MCF 10A (cell line): Measurements from ENCODE around the gene MEGF8. TPM values are rescaled to one million over a fixed set of nuclear protein-coding genes. Genes with fewer than 3 reads are reported as not detected.

ENCODE experiments used
- BruUV-seq: library from RNA; stranded (reverse); fragments of 400-500 nt; replicated peaks from 2 replicates; lab custom pipeline; 2021; lab: Mats Ljungman, UMichigan
- CTCF ChIA-PET: fragments of 300-600 bp; sonication (Branson Sonifier 250); formaldehyde crosslinking; extraction: SDS; loops from one replicate; lab custom pipeline; 2021; ENCODE audit warnings: antibody characterized with exemption, inconsistent platforms; lab: Yijun Ruan, JAX
- POLR2A ChIA-PET: fragments of 300-600, 350-650 bp; sonication (Branson Sonifier 250); formaldehyde crosslinking; extraction: SDS; loops from one replicate; lab custom pipeline; 2020; ENCODE audit warnings: antibody characterized with exemption, inconsistent platforms; lab: Yijun Ruan, JAX
- DNase-seq: peaks from one replicate; pipeline ENCODE4 v3.0.0-alpha.2; 2018; ENCODE audit not compliant: unreplicated experiment
- H3K27ac Mint-ChIP-seq: one replicate; pipeline ENCODE4 v1.8.0; 2022; ENCODE audit warnings: mild to moderate bottlenecking, low read depth, mixed read lengths; ENCODE audit not compliant: unreplicated experiment
- H3K27me3 Mint-ChIP-seq: one replicate; pipeline ENCODE4 v1.8.0; 2022; ENCODE audit warnings: mixed read lengths; ENCODE audit not compliant: insufficient read depth, unreplicated experiment
- H3K36me3 Mint-ChIP-seq: one replicate; pipeline ENCODE4 v1.8.0; 2022; ENCODE audit warnings: mild to moderate bottlenecking, moderate library complexity, mixed read lengths; ENCODE audit not compliant: insufficient read depth, unreplicated experiment
- H3K4me1 Mint-ChIP-seq: one replicate; pipeline ENCODE4 v1.8.0; 2022; ENCODE audit warnings: mixed read lengths; ENCODE audit not compliant: insufficient read depth, unreplicated experiment
- H3K4me3 Mint-ChIP-seq: one replicate; pipeline ENCODE4 v1.8.0; 2022; ENCODE audit warnings: mild to moderate bottlenecking, moderate library complexity, mixed read lengths; ENCODE audit not compliant: unreplicated experiment
- H3K9me3 Mint-ChIP-seq: one replicate; pipeline ENCODE4 v1.8.0; 2022; ENCODE audit warnings: mixed read lengths; ENCODE audit not compliant: unreplicated experiment
- intact Hi-C: fragments of 100-400 bp; cut with micrococcal nuclease; formaldehyde crosslinking; loops from 2 replicates; pipeline ENCODE4 v1.14.1; 2022
- total RNA-seq: library from RNA; stranded (reverse); gene quantifications from 2 replicates; pipeline ENCODE4 v1.2.3, GENCODE V29; 2022
- TF ChIP-seq, protein P1 (sequence below): fragments of 200-600 bp; IDR thresholded peaks from one replicate; pipeline ENCODE4 v1.8.0; 2022; ENCODE audit warnings: antibody characterized with exemption, mild to moderate bottlenecking; ENCODE audit not compliant: unreplicated experiment

MEGF8 gene
- total RNA-seq, 1 experiment from 2014 or later = 13.0 TPM

DNA sequence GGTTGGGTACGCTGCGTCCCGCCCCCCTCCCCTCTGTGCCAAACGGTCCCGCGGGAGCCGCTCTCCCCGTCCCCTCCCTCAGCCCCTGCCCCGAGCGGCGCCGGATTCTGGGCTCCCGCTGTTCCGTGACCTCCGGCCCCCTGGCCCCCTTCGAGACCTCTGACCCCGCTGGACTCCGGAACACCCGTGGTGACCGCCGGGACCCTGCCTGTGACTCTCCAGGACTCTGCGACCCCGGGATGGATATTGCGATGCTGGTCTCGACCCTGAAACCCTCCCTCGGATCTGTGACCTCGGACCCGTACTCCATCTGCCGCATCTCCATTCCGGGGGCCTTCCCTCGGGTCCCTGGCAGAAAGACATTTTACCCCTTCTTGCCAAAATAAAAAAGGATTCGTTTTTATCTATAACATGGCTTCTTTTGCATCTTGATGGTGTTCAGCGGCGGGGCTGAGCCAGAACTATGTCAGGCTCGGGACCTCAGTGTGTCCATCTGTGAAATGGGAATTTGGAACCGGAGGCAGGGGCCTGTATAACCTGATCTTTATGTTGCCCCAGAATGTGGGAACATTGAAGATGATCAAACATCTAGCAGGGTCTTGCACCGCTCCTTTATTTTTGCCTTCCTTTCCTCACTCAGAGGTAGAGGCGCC, 654 bp upstream of the MEGF8 start:
- CTCF ChIA-PET = no interaction called here
- TF ChIP-seq, protein P1, sequence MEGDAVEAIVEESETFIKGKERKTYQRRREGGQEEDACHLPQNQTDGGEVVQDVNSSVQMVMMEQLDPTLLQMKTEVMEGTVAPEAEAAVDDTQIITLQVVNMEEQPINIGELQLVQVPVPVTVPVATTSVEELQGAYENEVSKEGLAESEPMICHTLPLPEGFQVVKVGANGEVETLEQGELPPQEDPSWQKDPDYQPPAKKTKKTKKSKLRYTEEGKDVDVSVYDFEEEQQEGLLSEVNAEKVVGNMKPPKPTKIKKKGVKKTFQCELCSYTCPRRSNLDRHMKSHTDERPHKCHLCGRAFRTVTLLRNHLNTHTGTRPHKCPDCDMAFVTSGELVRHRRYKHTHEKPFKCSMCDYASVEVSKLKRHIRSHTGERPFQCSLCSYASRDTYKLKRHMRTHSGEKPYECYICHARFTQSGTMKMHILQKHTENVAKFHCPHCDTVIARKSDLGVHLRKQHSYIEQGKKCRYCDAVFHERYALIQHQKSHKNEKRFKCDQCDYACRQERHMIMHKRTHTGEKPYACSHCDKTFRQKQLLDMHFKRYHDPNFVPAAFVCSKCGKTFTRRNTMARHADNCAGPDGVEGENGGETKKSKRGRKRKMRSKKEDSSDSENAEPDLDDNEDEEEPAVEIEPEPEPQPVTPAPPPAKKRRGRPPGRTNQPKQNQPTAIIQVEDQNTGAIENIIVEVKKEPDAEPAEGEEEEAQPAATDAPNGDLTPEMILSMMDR = peak; percentile 76
- BruUV-seq = no TSS peak

DNA sequence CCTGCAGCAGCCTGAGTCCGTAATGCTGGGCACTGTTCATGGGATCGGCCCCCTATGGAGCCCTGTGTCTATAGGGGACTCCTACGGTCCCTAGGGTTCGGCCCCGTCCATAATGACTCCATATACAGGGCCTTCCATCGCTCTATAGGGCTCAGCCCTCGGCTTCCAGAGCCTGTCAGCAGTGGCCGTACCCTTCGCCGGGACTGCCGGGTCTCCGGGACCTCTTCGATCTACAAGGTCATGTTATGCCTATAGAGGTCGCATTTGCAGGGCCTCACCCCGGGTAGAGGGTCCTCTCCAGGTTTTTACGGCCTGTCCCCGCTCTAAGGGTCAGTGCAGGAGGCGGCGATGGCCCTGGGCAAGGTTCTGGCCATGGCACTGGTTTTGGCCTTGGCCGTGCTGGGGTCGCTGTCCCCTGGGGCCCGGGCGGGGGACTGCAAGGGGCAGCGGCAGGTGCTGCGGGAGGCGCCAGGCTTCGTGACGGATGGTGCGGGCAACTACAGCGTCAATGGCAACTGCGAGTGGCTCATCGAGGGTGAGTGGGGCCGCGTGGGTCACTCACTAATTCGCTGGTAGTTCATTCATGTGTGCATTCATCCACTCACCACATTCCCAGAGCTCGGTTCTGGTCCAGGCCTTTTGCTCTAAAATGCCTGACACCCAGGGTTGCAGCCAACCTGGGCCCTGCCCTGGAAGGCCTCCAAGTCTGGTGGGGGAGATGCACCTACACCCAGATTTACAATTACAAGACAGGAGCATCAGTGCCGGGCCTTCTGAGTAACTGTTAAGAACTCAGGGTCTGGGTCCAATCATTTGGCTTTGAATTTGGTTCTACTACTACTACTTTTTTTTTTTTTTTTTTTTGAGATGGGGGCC, 699 bp downstream of the MEGF8 start:
- Mint-ChIP-seq H3K4me1 (peaks cover 14% of the 10 kb centered on the region), H3K27me3 (no peaks in the 10 kb centered on the region), H3K9me3 (no peaks in the 10 kb centered on the region), H3K36me3 (no peaks in the 10 kb centered on the region), H3K27ac (peak overlapping the region; percentile 73), H3K4me3 (peak overlapping the region; percentile 87)
- no peak for DNase-seq
- ChIA-PET CTCF (interaction anchor here (0.6 to 1.5 kb wide), 3 partner anchors 75 to 228 kb away, joined by 3 to 4 read pairs (median 4); no protein-coding TSS in a partner anchor), POLR2A (interaction anchor here (2.0 to 3.0 kb wide), 2 partner anchors 14 to 83 kb away, joined by 5 to 12 read pairs; partner anchors contain the start of gene GSK3A)
- TF ChIP-seq, protein P1 = peak; percentile 24
- intact Hi-C loops = loop anchor here (1.0 to 10.0 kb wide), 3 partner anchors 80 to 221 kb away; no protein-coding TSS in a partner anchor
- TSS peak; percentile 73 for BruUV-seq

More for the DNA sequence above, 654 bp upstream of the MEGF8 start:
- DNase-seq = no peak
- Mint-ChIP-seq H3K4me3 (peak overlapping the region; percentile 87), H3K27me3 (no peaks in the 10 kb centered on the region), H3K9me3 (no peaks in the 10 kb centered on the region), H3K36me3 (no peaks in the 10 kb centered on the region), H3K27ac (peak overlapping the region; percentile 73), H3K4me1 (peaks cover 14% of the 10 kb centered on the region)
- intact Hi-C loops = loop anchor here (1.0 to 10.0 kb wide), 3 partner anchors 78 to 220 kb away; no protein-coding TSS in a partner anchor
- POLR2A ChIA-PET = no interaction called here

DNA sequence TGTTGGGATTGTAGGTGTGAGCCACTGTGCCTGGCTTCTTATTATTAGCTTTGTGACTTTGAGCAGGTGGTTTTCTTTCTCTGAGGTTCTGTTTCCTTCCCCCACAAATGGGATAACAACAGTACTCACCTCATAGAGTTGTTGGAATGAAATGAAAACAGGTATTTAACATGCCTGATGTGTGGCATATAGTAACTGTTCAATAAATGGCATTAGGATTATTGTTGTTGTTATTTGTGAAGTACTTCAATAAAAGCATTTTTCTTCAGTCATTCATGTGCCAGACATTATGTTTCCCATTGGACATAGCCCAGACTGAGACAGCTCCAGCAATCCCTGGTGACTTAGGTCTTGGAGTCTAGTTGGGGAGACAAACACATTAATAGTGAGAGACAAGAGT, 1.5 kb downstream of the MEGF8 start:
- peak overlapping the region; percentile 8 for H3K27ac Mint-ChIP-seq
- DNase-seq = no peak
- ChIA-PET CTCF (interaction anchor here (0.5 to 1.5 kb wide), 3 partner anchors 26 to 218 kb away, joined by 3 to 5 read pairs (median 4); no protein-coding TSS in a partner anchor), POLR2A (interaction anchor here (0.6 to 3.0 kb wide), 3 partner anchors 13 to 443 kb away, joined by 5 to 12 read pairs (median 5); partner anchors contain the start of gene GSK3A)
- H3K4me3 Mint-ChIP-seq = peak overlapping the region; percentile 87
- H3K27me3 Mint-ChIP-seq = no peaks in the 10 kb centered on the region
- TF ChIP-seq, protein P1 = no peak
- intact Hi-C loops = loop anchor here (10.0 kb wide), 1 partner anchor 222 kb away; no protein-coding TSS in a partner anchor
- peaks cover 14% of the 10 kb centered on the region for H3K4me1 Mint-ChIP-seq
- H3K36me3 Mint-ChIP-seq = no peaks in the 10 kb centered on the region
- H3K9me3 Mint-ChIP-seq = no peaks in the 10 kb centered on the region
- no TSS peak for BruUV-seq
